Mesenchymal stem cell (in vitro differentiated cells and primary cell): Measurements from ENCODE around the gene IL17RC.

Experiments used
- DNase-seq: peaks from one replicate; pipeline ENCODE4 v3.0.0-alpha.2; 2013
- H2AFZ ChIP-seq: one replicate; pipeline ENCODE4 v1.6.1; 2013; ENCODE audit warnings: low read depth, mild to moderate bottlenecking, control low read depth, inconsistent platforms, low read length, moderate library complexity
- H2AK5ac ChIP-seq: 2 replicates; pipeline ENCODE4 v1.6.1; 2013; ENCODE audit warnings: low read length, moderate library complexity, mild to moderate bottlenecking, inconsistent platforms; ENCODE audit not compliant: severe bottlenecking
- H2BK120ac ChIP-seq: one replicate; pipeline ENCODE4 v1.6.1; 2013; ENCODE audit warnings: low read depth, mild to moderate bottlenecking, inconsistent platforms, low read length, moderate library complexity
- H2BK12ac ChIP-seq, 2 experiments: one replicate each; pipeline ENCODE4 v1.6.1; 2013; ENCODE audit warnings: inconsistent platforms in 2 of 2, low read length in 2 of 2, mild to moderate bottlenecking in 2 of 2, moderate library complexity in 2 of 2, control low read depth in 1 of 2
- H2BK15ac ChIP-seq: one replicate; pipeline ENCODE4 v1.6.1; 2013; ENCODE audit warnings: mild to moderate bottlenecking, low read depth, inconsistent platforms; ENCODE audit not compliant: poor library complexity, severe bottlenecking
- H2BK5ac ChIP-seq: 2 replicates; pipeline ENCODE4 v1.6.1; 2013; ENCODE audit warnings: low read depth, mild to moderate bottlenecking, low read length, control low read depth, inconsistent platforms; ENCODE audit not compliant: poor library complexity, severe bottlenecking
- H3K14ac ChIP-seq, 2 experiments: one replicate each; pipeline ENCODE4 v1.6.1; 2013; ENCODE audit warnings: inconsistent platforms in 2 of 2, low read length in 2 of 2, control low read depth in 1 of 2, mild to moderate bottlenecking in 1 of 2, moderate library complexity in 1 of 2
- H3K18ac ChIP-seq, 2 experiments: one replicate each; pipeline ENCODE4 v1.6.1; 2013; ENCODE audit warnings: inconsistent platforms in 2 of 2, low read length in 2 of 2, control low read depth in 1 of 2, low read depth in 1 of 2, mild to moderate bottlenecking in 1 of 2
- H3K23ac ChIP-seq, 2 experiments: one replicate each; pipeline ENCODE4 v1.6.1; 2013; ENCODE audit warnings: inconsistent platforms in 2 of 2, low read length in 2 of 2, mild to moderate bottlenecking in 2 of 2, moderate library complexity in 2 of 2, control low read depth in 1 of 2
- H3K27ac ChIP-seq: 2 replicates; pipeline ENCODE4 v1.5.1; 2013; ENCODE audit warnings: mild to moderate bottlenecking, moderate library complexity, low read length, control low read depth, inconsistent platforms; ENCODE audit not compliant: poor library complexity, severe bottlenecking
- H3K27me3 ChIP-seq, 2 experiments: 2 replicates each; pipeline versions ENCODE4 v1.6.1 to v1.7.0; 2013; ENCODE audit warnings: low read length in 2 of 2, mild to moderate bottlenecking in 2 of 2, moderate library complexity in 2 of 2, control low read depth in 1 of 2, inconsistent platforms in 1 of 2; ENCODE audit not compliant: control insufficient read depth in 1 of 2, insufficient read depth in 1 of 2
- H3K36me3 ChIP-seq, 2 experiments: 2 replicates each; pipeline versions ENCODE4 v1.6.1 to v1.7.0; 2013; ENCODE audit warnings: low read length in 2 of 2, control low read depth in 1 of 2, inconsistent platforms in 1 of 2, low read depth in 1 of 2, mild to moderate bottlenecking in 1 of 2; ENCODE audit not compliant: insufficient read depth in 2 of 2, control insufficient read depth in 1 of 2
- H3K4ac ChIP-seq, 2 experiments: one replicate each; pipeline ENCODE4 v1.6.1; 2013; ENCODE audit warnings: inconsistent platforms in 2 of 2, low read length in 2 of 2, mild to moderate bottlenecking in 2 of 2, moderate library complexity in 2 of 2, control low read depth in 1 of 2, low read depth in 1 of 2
- H3K4me1 ChIP-seq: 2 replicates; pipeline ENCODE4 v1.6.1; 2013; ENCODE audit warnings: low read depth, low read length, control low read depth; ENCODE audit not compliant: control insufficient read depth, insufficient read depth
- H3K4me2 ChIP-seq: 2 replicates; pipeline ENCODE4 v1.6.1; 2013; ENCODE audit warnings: low read length, mild to moderate bottlenecking, inconsistent platforms; ENCODE audit not compliant: poor library complexity, severe bottlenecking
- H3K4me3 ChIP-seq, 2 experiments: 2 replicates each; pipeline versions ENCODE4 v1.5.1 to v1.7.0; 2013; ENCODE audit warnings: low read length in 2 of 2, mild to moderate bottlenecking in 2 of 2, control low read depth in 1 of 2, low read depth in 1 of 2; ENCODE audit not compliant: insufficient read depth in 1 of 2
- H3K79me1 ChIP-seq: replicated peaks from 2 replicates; pipeline ENCODE4 v1.6.1; 2013; ENCODE audit warnings: mild to moderate bottlenecking, control low read depth, low read length, inconsistent platforms; ENCODE audit not compliant: poor library complexity, severe bottlenecking
- H3K9ac ChIP-seq: 2 replicates; pipeline ENCODE4 v1.7.0; 2013; ENCODE audit warnings: mild to moderate bottlenecking, low read length, moderate library complexity
- H3K9me3 ChIP-seq: 2 replicates; pipeline ENCODE4 v1.7.0; 2013; ENCODE audit warnings: mild to moderate bottlenecking, low read length; ENCODE audit not compliant: control insufficient read depth
- H4K8ac ChIP-seq: one replicate; pipeline ENCODE4 v1.6.1; 2013; ENCODE audit warnings: inconsistent platforms, mild to moderate bottlenecking, low read length, moderate library complexity
- H4K91ac ChIP-seq: one replicate; pipeline ENCODE4 v1.6.1; 2013; ENCODE audit warnings: mild to moderate bottlenecking, low read length, inconsistent platforms
- WGBS: methylation state at CpG from one replicate; pipeline ENCODE4 v1.1.7; 2013; ENCODE audit warnings: mixed read lengths; 5-methylcytosine and 5-hydroxymethylcytosine counted together

Gene IL17RC

DNA sequence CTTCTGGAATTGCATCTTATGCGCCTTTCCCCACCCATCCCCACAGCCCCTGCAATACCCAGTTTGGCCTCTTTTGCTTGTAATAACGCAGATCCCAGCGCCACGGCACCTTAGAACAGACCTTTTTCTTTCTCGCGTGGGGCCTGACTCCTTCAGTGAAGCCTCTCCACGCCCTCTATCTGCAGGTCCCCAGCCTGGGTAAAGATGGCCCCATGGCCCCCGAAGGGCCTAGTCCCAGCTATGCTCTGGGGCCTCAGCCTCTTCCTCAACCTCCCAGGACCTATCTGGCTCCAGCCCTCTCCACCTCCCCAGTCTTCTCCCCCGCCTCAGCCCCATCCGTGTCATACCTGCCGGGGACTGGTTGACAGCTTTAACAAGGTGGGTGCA lies 17.3 kb downstream of the IL17RC start:
- Histone ChIP-seq H3K18ac (no peak overlapping the region), H3K36me3 (peaks cover 27 to 39% of the 10 kb centered on the region in 2 experiments), H2AK5ac (peak overlapping the region; percentile 38), H4K8ac (peak overlapping the region; percentile 91), H4K91ac (peak overlapping the region; percentile 43), H3K4ac (peak overlapping the region in 1 of 2 experiments; percentile 17), H3K9ac (peak overlapping the region; percentile 83), H2BK5ac (no peak overlapping the region), H3K79me1 (peaks cover 26% of the 10 kb centered on the region), H3K9me3 (no peaks in the 10 kb centered on the region), H3K27ac (peak overlapping the region; percentile 90), H2BK15ac (peak overlapping the region; percentile 4), H3K14ac (no peak overlapping the region), H2AFZ (peak overlapping the region; percentile 3), H3K4me2 (peak overlapping the region; percentile 100), H3K4me3 (peak overlapping the region; percentile 45 to 87), H3K27me3 (no peaks in the 10 kb centered on the region), H3K23ac (no peak overlapping the region), H2BK12ac (no peak overlapping the region), H2BK120ac (no peak overlapping the region), H3K4me1 (peaks cover 26% of the 10 kb centered on the region)
- no peak for DNase-seq
- 57% methylated on average over 11 of the region's 11 CpGs for WGBS

DNA sequence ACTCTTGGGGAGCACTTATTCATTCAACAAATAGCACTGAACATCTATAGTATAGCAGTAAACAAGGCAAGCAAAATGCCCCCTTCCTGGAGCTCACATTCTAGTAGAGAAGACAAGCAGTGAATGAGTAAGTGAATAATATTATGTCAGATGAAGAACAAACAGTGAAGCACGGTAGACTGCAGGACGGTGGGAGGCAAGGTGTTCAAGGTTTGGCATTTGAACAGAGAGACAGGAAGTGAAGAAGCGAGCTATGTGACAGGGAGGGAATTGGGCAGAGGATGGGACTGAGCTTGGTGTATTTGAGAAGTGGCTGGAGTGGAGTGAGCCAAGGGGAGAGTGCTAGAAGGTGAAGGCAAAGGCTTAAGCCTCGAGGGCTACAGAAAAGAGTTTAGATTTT lies 18.1 kb downstream of the IL17RC start:
- no peak overlapping the region for H4K91ac ChIP-seq

DNA sequence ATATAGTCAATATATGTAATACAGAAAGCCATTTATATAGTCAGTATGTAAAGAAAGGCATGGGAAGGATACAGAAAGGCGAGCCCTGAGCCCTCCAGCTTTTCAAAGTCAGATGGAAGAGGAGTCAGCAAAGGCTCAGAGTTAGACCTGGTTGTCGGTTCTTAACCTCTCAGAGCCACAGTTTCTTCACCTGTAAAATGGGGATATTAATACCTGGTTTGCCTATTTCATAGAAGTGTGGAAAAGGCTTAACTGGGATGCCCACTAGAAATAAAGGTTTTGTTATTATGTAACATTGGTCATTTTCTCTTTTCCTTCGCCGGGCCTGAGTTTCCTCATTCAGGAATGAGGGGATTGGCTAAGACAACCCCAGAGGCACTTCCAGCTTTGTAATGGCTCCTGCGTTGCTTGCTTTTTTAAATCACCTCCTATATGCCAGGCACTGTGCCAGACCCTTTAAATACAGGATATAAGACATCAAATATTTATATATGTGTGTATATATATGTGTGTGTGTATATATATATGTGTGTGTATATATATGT lies 19.1 kb downstream of the IL17RC start:
- Histone ChIP-seq H3K18ac (no peak overlapping the region), H3K27ac (no peak overlapping the region), H3K9me3 (no peaks in the 10 kb centered on the region), H3K27me3 (no peaks in the 10 kb centered on the region), H4K91ac (no peak overlapping the region), H2BK120ac (no peak overlapping the region), H3K4me2 (no peak overlapping the region), H4K8ac (no peak overlapping the region), H3K4me3 (no peak overlapping the region), H3K9ac (no peak overlapping the region), H3K14ac (no peak overlapping the region), H2AFZ (no peak overlapping the region), H3K4ac (no peak overlapping the region), H3K36me3 (peaks cover 17 to 27% of the 10 kb centered on the region in 2 experiments), H2BK15ac (no peak overlapping the region), H2BK5ac (no peak overlapping the region), H2AK5ac (no peak overlapping the region), H3K79me1 (peaks cover 26% of the 10 kb centered on the region), H2BK12ac (no peak overlapping the region), H3K23ac (no peak overlapping the region), H3K4me1 (peaks cover 26% of the 10 kb centered on the region)
- DNase-seq = no peak
- WGBS = 99% methylated on average over 4 of the region's 5 CpGs

More for the DNA sequence above, 18.1 kb downstream of the IL17RC start:
- no peaks in the 10 kb centered on the region for H3K27me3 ChIP-seq
- WGBS = 92% methylated on average over 3 of the region's 4 CpGs
- no peak overlapping the region for H2BK15ac ChIP-seq
- H2AFZ ChIP-seq = no peak overlapping the region
- no peak overlapping the region for H2BK12ac ChIP-seq
- peaks cover 23 to 33% of the 10 kb centered on the region in 2 experiments for H3K36me3 ChIP-seq
- no peak overlapping the region for H3K18ac ChIP-seq
- H2BK5ac ChIP-seq = no peak overlapping the region
- no peak for DNase-seq
- no peak overlapping the region for H2BK120ac ChIP-seq
- peaks cover 26% of the 10 kb centered on the region for H3K79me1 ChIP-seq
- peak overlapping the region; percentile 83 for H3K9ac ChIP-seq
- H3K27ac ChIP-seq = no peak overlapping the region
- H3K23ac ChIP-seq = no peak overlapping the region
- no peaks in the 10 kb centered on the region for H3K9me3 ChIP-seq
- no peak overlapping the region for H3K14ac ChIP-seq
- peak overlapping the region in 1 of 2 experiments; percentile 87 for H3K4me3 ChIP-seq
- no peak overlapping the region for H3K4me2 ChIP-seq
- H4K8ac ChIP-seq = no peak overlapping the region
- H2AK5ac ChIP-seq = no peak overlapping the region
- H3K4me1 ChIP-seq = peaks cover 26% of the 10 kb centered on the region
- no peak overlapping the region for H3K4ac ChIP-seq

DNA sequence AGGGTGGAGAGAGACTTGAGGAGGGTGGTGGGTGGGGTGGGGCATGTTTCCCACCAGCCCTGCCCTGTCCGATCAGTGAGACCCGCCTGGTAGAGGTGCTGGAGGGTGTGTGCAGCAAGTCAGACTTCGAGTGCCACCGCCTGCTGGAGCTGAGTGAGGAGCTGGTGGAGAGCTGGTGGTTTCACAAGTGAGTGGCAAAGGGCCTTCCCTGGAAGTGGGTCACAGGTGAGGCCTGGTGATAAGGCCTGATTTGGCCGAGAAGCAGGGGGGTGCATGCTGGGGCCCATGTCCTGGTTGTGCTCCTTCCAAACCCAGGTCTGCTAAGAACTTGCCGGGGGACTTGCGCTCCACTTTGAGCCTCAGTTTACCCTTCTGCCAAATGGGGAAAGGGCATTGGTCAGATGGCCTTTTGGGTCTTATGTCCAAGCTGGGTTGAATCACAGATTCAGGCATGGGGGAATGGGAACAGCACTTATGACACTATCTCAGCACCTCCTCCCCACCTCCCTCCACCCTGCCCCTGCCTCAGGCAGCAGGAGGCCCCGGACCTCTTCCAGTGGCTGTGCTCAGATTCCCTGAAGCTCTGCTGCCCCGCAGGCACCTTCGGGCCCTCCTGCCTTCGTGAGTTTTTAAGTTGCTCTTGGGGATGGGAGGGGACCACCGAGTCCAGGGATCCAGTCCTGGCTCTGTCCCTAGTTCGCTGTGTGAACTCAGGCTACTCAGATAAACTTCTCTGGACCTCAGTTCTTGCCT lies 20.8 kb downstream of the IL17RC start:
- Histone ChIP-seq H3K4me1 (peaks cover 23% of the 10 kb centered on the region), H3K4ac (no peak overlapping the region), H3K27me3 (no peaks in the 10 kb centered on the region), H3K4me3 (no peak overlapping the region), H3K4me2 (no peak overlapping the region), H2AFZ (no peak overlapping the region), H3K14ac (no peak overlapping the region), H4K91ac (no peak overlapping the region), H3K23ac (no peak overlapping the region), H3K18ac (no peak overlapping the region), H3K79me1 (peaks cover 26% of the 10 kb centered on the region), H2BK12ac (no peak overlapping the region), H3K27ac (no peak overlapping the region), H3K36me3 (peaks cover 19 to 26% of the 10 kb centered on the region in 2 experiments), H2BK5ac (no peak overlapping the region), H4K8ac (no peak overlapping the region), H2BK15ac (no peak overlapping the region), H3K9ac (no peak overlapping the region), H2AK5ac (no peak overlapping the region), H2BK120ac (no peak overlapping the region), H3K9me3 (no peaks in the 10 kb centered on the region)
- WGBS = over 99% methylated on average over 13 of the region's 13 CpGs
- DNase-seq = no peak
